Measurements from ENCODE around the gene CD83.

GRCh38 chr6:14121936-14122344 lies 4.4 kb downstream of the CD83 start:
- TF ChIP-seq EZH2 (IDR thresholded peaks at IDR 0.05; ENCODE audit: low read length): no peak
- TF ChIP-seq CTCF (optimal IDR thresholded peaks at IDR 0.05 in 1 of 3, IDR thresholded peaks at IDR 0.05 in 1 of 3, conservative IDR thresholded peaks at IDR 0.05 in 1 of 3; ENCODE audit: extremely low read depth in 1 of 3, insufficient read depth in 2 of 3, low read length in 3 of 3): no peak

Data from keratinocyte (primary cell).